Cardiac muscle cell (in vitro differentiated cells and primary cell): ENCODE results near the gene NR6A1. TPM values are rescaled to one million over a fixed set of nuclear protein-coding genes. Genes with fewer than 3 reads are reported as not detected.

Experiments used
- DNase-seq, 2 donors: peaks; one replicate each; pipeline versions ENCODE4 v3.0.0 to v3.0.0-alpha.2; 2010 to 2017; ENCODE audit warnings: low read depth in 1 of 2, low spot score in 1 of 2
- H3K27ac ChIP-seq: fragments of 200-600 bp; sonication (generic); 2 replicates; pipeline ENCODE4 v1.5.1; 2016
- H3K27me3 ChIP-seq: fragments of 200-600 bp; sonication (generic); 2 replicates; pipeline ENCODE4 v1.6.0; 2016; ENCODE audit warnings: control low read depth
- H3K36me3 ChIP-seq: fragments of 200-600 bp; sonication (generic); 2 replicates; pipeline ENCODE4 v1.5.1; 2016; ENCODE audit warnings: control low read depth
- H3K4me1 ChIP-seq: fragments of 200-600 bp; sonication (generic); 2 replicates; pipeline ENCODE4 v1.8.1; 2017; ENCODE audit warnings: low read depth, mild to moderate bottlenecking, mixed run types
- H3K4me3 ChIP-seq: fragments of 200-600 bp; sonication (generic); 2 replicates; pipeline ENCODE4 v1.5.1; 2016; ENCODE audit warnings: mild to moderate bottlenecking
- H3K9me3 ChIP-seq: fragments of 200-600 bp; sonication (generic); 2 replicates; pipeline ENCODE4 v1.5.1; 2017; ENCODE audit warnings: low read depth, mild to moderate bottlenecking, control low read depth
- polyA plus RNA-seq: library from polyadenylated mRNA; unstranded; fragments of >200 nt; fragmentation: Nextera tagmentation; extraction: Ambion mirVana; gene quantifications from 2 replicates; pipeline ENCODE4 v1.2.1, GENCODE V29; 2016
- total RNA-seq: library from RNA; depleted of rRNA; stranded (reverse); fragments of >200 nt; gene quantifications from 2 replicates; pipeline ENCODE4 v1.2.3, GENCODE V29; 2016
- TF ChIP-seq, protein P1 (sequence below): IDR thresholded peaks from 2 replicates; pipeline ENCODE4 v1.5.1; 2012; ENCODE audit warnings: low read depth, mild to moderate bottlenecking, low read length

The NR6A1 gene
- total and polyA plus RNA-seq, 2 experiments from 2014 or later, result 3.2 to 19.8 TPM

DNA sequence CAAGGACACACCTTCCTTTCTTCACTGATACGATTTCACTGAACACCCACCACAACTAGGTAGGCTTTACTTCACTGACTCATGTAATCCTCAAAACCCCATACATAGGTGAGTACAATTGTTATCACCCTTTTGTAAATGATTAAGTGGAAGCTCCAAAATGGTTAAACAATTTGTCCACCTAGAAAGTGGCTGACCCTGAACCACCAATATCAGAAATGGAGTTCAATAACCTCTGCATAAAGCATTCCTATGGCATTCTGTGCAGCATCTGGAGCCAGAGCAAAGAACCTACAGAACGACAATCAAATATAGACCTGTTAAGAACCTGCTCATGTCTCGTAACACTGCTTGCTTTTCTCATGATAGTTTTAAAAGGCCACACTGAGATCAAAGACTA, 213.2 kb downstream of the NR6A1 start:
- no peaks in the 10 kb centered on the region for H3K9me3 ChIP-seq
- no peak overlapping the region for H3K27ac ChIP-seq
- TF ChIP-seq, protein P1, sequence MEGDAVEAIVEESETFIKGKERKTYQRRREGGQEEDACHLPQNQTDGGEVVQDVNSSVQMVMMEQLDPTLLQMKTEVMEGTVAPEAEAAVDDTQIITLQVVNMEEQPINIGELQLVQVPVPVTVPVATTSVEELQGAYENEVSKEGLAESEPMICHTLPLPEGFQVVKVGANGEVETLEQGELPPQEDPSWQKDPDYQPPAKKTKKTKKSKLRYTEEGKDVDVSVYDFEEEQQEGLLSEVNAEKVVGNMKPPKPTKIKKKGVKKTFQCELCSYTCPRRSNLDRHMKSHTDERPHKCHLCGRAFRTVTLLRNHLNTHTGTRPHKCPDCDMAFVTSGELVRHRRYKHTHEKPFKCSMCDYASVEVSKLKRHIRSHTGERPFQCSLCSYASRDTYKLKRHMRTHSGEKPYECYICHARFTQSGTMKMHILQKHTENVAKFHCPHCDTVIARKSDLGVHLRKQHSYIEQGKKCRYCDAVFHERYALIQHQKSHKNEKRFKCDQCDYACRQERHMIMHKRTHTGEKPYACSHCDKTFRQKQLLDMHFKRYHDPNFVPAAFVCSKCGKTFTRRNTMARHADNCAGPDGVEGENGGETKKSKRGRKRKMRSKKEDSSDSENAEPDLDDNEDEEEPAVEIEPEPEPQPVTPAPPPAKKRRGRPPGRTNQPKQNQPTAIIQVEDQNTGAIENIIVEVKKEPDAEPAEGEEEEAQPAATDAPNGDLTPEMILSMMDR, result no peak
- DNase-seq, result no peak
- H3K36me3 ChIP-seq, result no peaks in the 10 kb centered on the region
- H3K4me1 ChIP-seq, result peaks cover 13% of the 10 kb centered on the region
- H3K27me3 ChIP-seq, result no peaks in the 10 kb centered on the region
- H3K4me3 ChIP-seq, result no peak overlapping the region

DNA sequence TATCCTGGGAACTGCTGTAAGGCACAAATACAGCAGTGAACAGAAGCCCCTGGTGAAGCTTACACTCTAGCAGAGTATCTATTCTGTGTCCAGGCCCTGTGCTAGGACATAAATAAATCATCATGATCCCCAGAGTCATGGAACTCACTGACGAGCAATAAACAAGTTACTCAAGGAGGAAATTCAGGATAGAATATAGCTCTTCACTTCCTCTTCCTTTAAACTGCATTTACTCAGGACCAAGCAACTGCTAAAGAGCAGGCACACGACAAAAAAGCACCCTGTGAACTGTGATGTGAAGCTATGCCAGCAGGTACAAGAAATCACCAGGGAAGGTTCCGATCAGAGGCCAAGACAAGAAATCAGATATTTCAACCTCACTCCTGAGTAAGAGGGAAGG, 216.1 kb downstream of the NR6A1 start:
- no peaks in the 10 kb centered on the region for H3K9me3 ChIP-seq
- TF ChIP-seq, protein P1, result no peak

DNA sequence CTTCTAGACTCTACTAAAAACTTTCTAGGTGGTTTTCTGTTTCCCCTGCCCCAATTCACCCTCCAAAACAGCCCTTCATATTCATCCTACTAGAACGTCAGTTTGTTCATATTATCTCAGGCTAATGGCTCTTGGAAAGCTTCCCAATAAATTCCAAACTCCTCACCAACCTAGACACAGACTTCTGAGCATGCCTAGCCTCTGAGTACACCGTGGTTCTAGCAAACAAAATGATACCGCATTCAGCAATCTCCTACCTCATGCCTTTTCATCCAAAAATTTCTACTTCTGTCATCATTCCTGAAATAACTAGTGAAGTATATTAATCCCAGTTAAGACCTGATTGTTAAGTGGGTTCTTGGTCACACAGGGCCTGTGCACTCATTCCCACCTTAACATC, 217.4 kb downstream of the NR6A1 start:
- no peak overlapping the region for H3K4me3 ChIP-seq
- TF ChIP-seq, protein P1, result no peak
- peak in 1 of 2 donors; percentile 48 for DNase-seq
- peaks cover 7% of the 10 kb centered on the region for H3K4me1 ChIP-seq
- no peaks in the 10 kb centered on the region for H3K27me3 ChIP-seq
- H3K27ac ChIP-seq, result no peak overlapping the region
- no peaks in the 10 kb centered on the region for H3K9me3 ChIP-seq
- H3K36me3 ChIP-seq, result no peaks in the 10 kb centered on the region

More for the DNA sequence above, 216.1 kb downstream of the NR6A1 start:
- Histone ChIP-seq H3K36me3 (no peaks in the 10 kb centered on the region), H3K4me3 (no peak overlapping the region), H3K4me1 (peaks cover 10% of the 10 kb centered on the region), H3K27ac (no peak overlapping the region), H3K27me3 (no peaks in the 10 kb centered on the region)
- no peak for DNase-seq

DNA sequence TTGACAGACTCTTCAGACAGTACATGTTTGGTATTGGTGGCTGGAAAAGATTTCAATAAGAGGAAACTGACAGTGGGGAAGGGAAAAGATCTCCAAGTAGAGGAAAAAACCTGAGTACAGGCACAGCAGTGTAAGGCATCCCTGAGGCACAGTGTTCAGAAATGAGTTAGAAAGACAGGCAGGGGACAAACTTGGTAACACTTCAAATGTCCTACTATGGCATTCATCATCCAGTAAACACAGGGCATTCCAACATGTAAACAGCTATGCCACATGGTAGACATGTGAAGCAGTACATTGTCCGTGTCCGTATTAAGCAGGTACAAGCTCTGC, 218.9 kb downstream of the NR6A1 start:
- Histone ChIP-seq H3K27me3 (no peaks in the 10 kb centered on the region), H3K27ac (peak overlapping the region; percentile 27), H3K4me3 (no peak overlapping the region), H3K9me3 (no peaks in the 10 kb centered on the region), H3K4me1 (peaks cover 4% of the 10 kb centered on the region), H3K36me3 (no peaks in the 10 kb centered on the region)
- TF ChIP-seq, protein P1, result no peak
- no peak for DNase-seq

DNA sequence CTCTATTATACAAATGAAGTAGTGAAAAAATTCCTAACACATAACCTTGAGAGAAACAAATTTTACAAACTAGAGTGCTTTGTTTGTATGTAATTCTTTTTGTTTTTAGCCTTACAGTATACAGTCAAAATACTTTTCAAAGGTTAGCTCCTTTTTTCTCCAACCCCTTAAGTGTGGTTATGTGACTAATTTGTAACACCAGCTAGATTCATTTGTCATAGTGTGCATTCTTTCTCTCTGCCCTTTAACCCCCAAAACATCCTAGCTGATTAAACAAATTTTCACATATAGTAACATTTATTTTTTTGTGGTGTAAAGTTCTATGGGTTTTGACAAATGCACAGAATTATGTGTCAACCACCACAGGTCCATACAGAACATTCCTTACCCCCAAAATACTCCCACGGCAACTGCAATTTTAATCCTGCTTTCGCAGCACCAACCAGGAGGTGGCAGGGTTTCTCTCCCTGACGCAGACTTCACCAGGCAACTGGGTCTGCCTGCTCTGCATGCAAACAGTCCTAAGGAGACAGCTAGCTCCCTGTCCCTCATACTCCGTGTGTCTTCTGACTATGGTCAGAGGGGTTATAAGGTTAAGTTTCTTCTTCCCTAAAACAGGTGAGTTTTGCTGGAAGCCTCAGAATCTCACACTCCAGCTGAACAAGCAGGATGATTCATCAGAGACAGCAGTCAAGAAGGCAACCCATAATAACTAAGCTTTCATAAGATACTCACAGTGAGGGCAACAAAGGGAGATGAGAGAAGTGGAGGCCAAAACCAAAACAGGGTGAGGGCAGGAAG, 219.4 kb downstream of the NR6A1 start:
- DNase-seq, result peak; percentile 75 to 76
- H3K27ac ChIP-seq, result peak overlapping the region; percentile 27
- TF ChIP-seq, protein P1, result peak; percentile 83
- H3K27me3 ChIP-seq, result no peaks in the 10 kb centered on the region
- no peaks in the 10 kb centered on the region for H3K9me3 ChIP-seq
- no peaks in the 10 kb centered on the region for H3K36me3 ChIP-seq
- H3K4me3 ChIP-seq, result no peak overlapping the region
- peaks cover 4% of the 10 kb centered on the region for H3K4me1 ChIP-seq
